K562 (cell line): Measurements from ENCODE around the gene SLC1A5. TPM values are rescaled to one million over a fixed set of nuclear protein-coding genes. Genes with fewer than 3 reads are reported as not detected.
A peak's percentile ranks its signal among the peaks of the same experiment; 100 is the strongest.

Experiments used
- EHMT2 ChIP-seq: fragments of 450-650 bp; IDR thresholded peaks from 2 replicates; pipeline ENCODE4 v1.6.1; 2018; ENCODE audit warnings: antibody characterized with exemption
- EP300 ChIP-seq: IDR thresholded peaks from 2 replicates; pipeline ENCODE4 v1.6.1; 2012; ENCODE audit warnings: low read length, improper control_type of control experiment
- FOXJ2 ChIP-seq: fragments of 200-800 bp; sonication (Bioruptor generic); IDR thresholded peaks from 2 replicates; pipeline ENCODE4 v1.6.1; 2016; ENCODE audit warnings: missing genetic modification characterization, missing compliant biosample characterization
- HMGXB4 ChIP-seq: sonication (generic); formaldehyde crosslinking; IDR thresholded peaks from 2 replicates; pipeline ENCODE4 v1.8.1; 2023; ENCODE audit warnings: mild to moderate bottlenecking, missing genetic modification reagents
- LCOR ChIP-seq: sonication (generic); formaldehyde crosslinking; IDR thresholded peaks from 2 replicates; pipeline ENCODE4 v1.8.0; 2022; ENCODE audit warnings: mild to moderate bottlenecking, missing genetic modification reagents
- POLR2AphosphoS5 ChIP-seq: IDR thresholded peaks from 2 replicates; pipeline ENCODE4 v1.6.1; 2011; ENCODE audit warnings: mild to moderate bottlenecking, low read depth, low read length, moderate library complexity; ENCODE audit not compliant: control insufficient read depth, insufficient read depth
- PYGO2 ChIP-seq: fragments of 450-650 bp; IDR thresholded peaks from 2 replicates; pipeline ENCODE4 v1.6.1; 2016; ENCODE audit warnings: mild to moderate bottlenecking, missing genetic modification characterization, moderate library complexity, missing compliant biosample characterization
- SRSF1 ChIP-seq: fragments of 200-400 bp; formaldehyde crosslinking; IDR thresholded peaks from 2 replicates; pipeline ENCODE4 v1.6.1; 2017; ENCODE audit warnings: mild to moderate bottlenecking, low read depth, low read length, moderate library complexity
- TFAM ChIP-seq: fragments of 250-450 bp; sonication (Bioruptor Pico); conservative IDR thresholded peaks from 2 replicates; pipeline ENCODE4 v1.5.0; 2021; ENCODE audit warnings: mild to moderate bottlenecking, moderate library complexity
- ZNF584 ChIP-seq: fragments of 200-800 bp; sonication (Bioruptor generic); IDR thresholded peaks from 2 replicates; pipeline ENCODE4 v1.6.1; 2016; ENCODE audit warnings: low read depth, mild to moderate bottlenecking, missing genetic modification characterization, missing compliant biosample characterization
- ZNF79 ChIP-seq: fragments of 250-450 bp; sonication (Bioruptor Pico); IDR thresholded peaks from 2 replicates; pipeline ENCODE4 v1.4.0; 2020; ENCODE audit warnings: low read depth, mild to moderate bottlenecking, moderate library complexity
- polyA plus RNA-seq, 8 experiments: library from polyadenylated mRNA; depleted of rRNA in 4 of 8; stranded (reverse) in 5 of 8; unstranded in 3 of 8; fragments of >200 nt; fragmentation: Nextera tagmentation in 2 of 8; fragmentation: Illumina TruSeq in 1 of 8; extraction: Ambion mirVana in 2 of 8; extraction: Trizol in 1 of 8; gene quantifications; 2 replicates each; pipeline versions ENCODE4 v1.2.1 to v1.2.3, GENCODE V29; 2011 to 2014; ENCODE audit warnings: inconsistent platforms in 1 of 8, missing spikeins in 1 of 8
- total RNA-seq, 7 experiments: library from RNA; depleted of rRNA in 6 of 7; stranded (reverse); fragments of >200 nt in 6 of 7; fragmentation: Illumina TruSeq in 2 of 7; extraction: Trizol in 2 of 7; gene quantifications; 2 replicates each; pipeline versions ENCODE4 v1.2.1 to v1.2.3, GENCODE V29; 2011 to 2021; ENCODE audit warnings: low replicate concordance in 1 of 7
- TF ChIP-seq, protein P1 (sequence below): fragments of 450-650 bp; IDR thresholded peaks from 2 replicates; pipeline ENCODE4 v1.6.1; 2018; ENCODE audit not compliant: partially characterized antibody
- TF ChIP-seq, protein P2 (sequence below), 3 experiments: fragments of 200-800 bp in 1 of 3; fragments of 250-450 bp in 1 of 3; fragments of 450-650 bp in 1 of 3; sonication (Bioruptor Pico) in 1 of 3; sonication (Bioruptor generic) in 1 of 3; formaldehyde crosslinking in 1 of 3; IDR thresholded peaks; 2 replicates each; pipeline versions ENCODE4 v1.6.1 to v1.8.0; 2016 to 2022; ENCODE audit warnings: mild to moderate bottlenecking in 2 of 3, missing genetic modification characterization in 2 of 3, missing compliant biosample characterization in 1 of 3, moderate library complexity in 1 of 3

The SLC1A5 gene
- total and polyA plus RNA-seq, 9 of the 15 experiments (the other 6 are each of a cell fraction or from before 2014, with no cell fraction given) = 31.2 to 417 (median 134) TPM

DNA sequence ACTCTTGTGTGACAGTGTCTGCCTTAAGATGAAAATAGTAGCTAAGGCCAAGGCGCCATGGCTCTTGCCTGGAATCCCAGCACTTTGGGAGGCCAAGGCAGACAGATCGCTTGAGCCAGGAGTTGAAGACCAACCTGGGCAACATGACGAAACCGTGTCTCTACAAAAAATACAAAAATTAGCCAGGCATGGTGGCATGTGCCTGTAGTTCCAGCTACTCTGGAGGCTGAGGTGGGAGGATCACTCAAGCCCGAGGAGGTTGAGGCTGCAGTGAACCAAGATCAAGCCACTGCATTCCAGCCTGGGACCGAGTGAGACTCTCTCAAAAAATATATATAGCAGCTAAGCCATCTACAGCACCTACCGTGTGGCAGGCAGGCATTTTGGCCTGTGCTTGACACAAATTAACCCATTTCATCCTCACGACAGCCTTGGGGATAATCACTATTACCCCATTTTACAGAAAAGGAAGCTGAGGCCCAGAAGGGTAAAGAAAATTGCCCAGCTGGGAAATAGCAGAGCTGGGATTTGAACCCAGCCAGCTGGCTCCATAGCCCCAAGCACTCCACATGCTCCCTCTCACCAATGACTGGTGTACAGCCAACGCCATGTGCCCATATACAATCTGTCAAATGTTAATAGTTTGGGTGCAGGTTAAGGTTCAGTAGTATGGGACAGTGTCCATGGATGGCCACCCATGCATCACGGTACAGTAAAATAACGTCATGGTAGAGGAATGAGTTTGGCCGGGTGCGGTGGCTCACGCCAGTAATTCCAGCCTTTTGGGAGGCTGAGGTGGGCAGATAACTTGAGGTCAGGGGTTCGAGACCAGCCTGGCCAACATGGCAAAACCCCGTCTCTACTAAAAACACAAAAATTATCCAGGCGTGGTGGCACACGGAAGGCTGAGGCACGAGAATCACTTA lies 3.1 kb downstream of the SLC1A5 start (continued):
- TF ChIP-seq FOXJ2 = peak; percentile 49; the same call in 1 of the 2 replicates
- TF ChIP-seq POLR2AphosphoS5 = peak; percentile 3; the same call in 1 of the 2 replicates
- TF ChIP-seq EHMT2 = peak; percentile 52; the same call in 1 of the 2 replicates
- TF ChIP-seq ZNF584 = no peak
- TF ChIP-seq, protein P1, sequence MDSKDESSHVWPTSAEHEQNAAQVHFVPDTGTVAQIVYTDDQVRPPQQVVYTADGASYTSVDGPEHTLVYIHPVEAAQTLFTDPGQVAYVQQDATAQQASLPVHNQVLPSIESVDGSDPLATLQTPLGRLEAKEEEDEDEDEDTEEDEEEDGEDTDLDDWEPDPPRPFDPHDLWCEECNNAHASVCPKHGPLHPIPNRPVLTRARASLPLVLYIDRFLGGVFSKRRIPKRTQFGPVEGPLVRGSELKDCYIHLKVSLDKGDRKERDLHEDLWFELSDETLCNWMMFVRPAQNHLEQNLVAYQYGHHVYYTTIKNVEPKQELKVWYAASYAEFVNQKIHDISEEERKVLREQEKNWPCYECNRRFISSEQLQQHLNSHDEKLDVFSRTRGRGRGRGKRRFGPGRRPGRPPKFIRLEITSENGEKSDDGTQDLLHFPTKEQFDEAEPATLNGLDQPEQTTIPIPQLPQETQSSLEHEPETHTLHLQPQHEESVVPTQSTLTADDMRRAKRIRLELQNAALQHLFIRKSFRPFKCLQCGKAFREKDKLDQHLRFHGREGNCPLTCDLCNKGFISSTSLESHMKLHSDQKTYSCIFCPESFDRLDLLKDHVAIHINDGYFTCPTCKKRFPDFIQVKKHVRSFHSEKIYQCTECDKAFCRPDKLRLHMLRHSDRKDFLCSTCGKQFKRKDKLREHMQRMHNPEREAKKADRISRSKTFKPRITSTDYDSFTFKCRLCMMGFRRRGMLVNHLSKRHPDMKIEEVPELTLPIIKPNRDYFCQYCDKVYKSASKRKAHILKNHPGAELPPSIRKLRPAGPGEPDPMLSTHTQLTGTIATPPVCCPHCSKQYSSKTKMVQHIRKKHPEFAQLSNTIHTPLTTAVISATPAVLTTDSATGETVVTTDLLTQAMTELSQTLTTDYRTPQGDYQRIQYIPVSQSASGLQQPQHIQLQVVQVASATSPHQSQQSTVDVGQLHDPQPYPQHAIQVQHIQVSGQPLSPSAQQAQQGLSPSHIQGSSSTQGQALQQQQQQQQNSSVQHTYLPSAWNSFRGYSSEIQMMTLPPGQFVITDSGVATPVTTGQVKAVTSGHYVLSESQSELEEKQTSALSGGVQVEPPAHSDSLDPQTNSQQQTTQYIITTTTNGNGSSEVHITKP = no peak
- TF ChIP-seq, protein P2, sequence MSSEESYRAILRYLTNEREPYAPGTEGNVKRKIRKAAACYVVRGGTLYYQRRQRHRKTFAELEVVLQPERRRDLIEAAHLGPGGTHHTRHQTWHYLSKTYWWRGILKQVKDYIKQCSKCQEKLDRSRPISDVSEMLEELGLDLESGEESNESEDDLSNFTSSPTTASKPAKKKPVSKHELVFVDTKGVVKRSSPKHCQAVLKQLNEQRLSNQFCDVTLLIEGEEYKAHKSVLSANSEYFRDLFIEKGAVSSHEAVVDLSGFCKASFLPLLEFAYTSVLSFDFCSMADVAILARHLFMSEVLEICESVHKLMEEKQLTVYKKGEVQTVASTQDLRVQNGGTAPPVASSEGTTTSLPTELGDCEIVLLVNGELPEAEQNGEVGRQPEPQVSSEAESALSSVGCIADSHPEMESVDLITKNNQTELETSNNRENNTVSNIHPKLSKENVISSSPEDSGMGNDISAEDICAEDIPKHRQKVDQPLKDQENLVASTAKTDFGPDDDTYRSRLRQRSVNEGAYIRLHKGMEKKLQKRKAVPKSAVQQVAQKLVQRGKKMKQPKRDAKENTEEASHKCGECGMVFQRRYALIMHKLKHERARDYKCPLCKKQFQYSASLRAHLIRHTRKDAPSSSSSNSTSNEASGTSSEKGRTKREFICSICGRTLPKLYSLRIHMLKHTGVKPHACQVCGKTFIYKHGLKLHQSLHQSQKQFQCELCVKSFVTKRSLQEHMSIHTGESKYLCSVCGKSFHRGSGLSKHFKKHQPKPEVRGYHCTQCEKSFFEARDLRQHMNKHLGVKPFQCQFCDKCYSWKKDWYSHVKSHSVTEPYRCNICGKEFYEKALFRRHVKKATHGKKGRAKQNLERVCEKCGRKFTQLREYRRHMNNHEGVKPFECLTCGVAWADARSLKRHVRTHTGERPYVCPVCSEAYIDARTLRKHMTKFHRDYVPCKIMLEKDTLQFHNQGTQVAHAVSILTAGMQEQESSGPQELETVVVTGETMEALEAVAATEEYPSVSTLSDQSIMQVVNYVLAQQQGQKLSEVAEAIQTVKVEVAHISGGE (CRISPR knock-in tag; IDR thresholded peaks at IDR 0.05) = no peak
- TF ChIP-seq TFAM (CRISPR knock-in tag) = no peak
- no peak for TF ChIP-seq SRSF1
- no peak for TF ChIP-seq HMGXB4 (CRISPR knock-in tag)
- TF ChIP-seq LCOR (CRISPR knock-in tag) = 0 out of 2 replicates have a peak, but pooled peaks have one; percentile 7
- no peak for TF ChIP-seq EP300
- no peak for TF ChIP-seq ZNF79 (CRISPR knock-in tag)
- no peak for TF ChIP-seq PYGO2 (tag)
